Keratinocyte (primary cell): Measurements from ENCODE around the gene ACOXL. TPM values are rescaled to one million over a fixed set of nuclear protein-coding genes. Genes with fewer than 3 reads are reported as not detected.

ENCODE experiments used
- DNase-seq: peaks from one replicate; pipeline ENCODE4 v3.0.0-alpha.2; 2011; ENCODE audit warnings: low read depth, missing footprints, low spot score
- FAIRE-seq: peaks from 2 replicates; lab custom pipeline; 2011; peaks lifted over from hg19 to GRCh38; lab: Jason Lieb, UNC
- H2AFZ ChIP-seq: 2 replicates; pipeline ENCODE4 v1.6.0; 2012; ENCODE audit warnings: low read length, control low read depth, inconsistent platforms; ENCODE audit not compliant: control insufficient read depth
- H3K27ac ChIP-seq: 2 replicates; pipeline ENCODE4 v1.5.1; 2011; ENCODE audit warnings: low read length; ENCODE audit not compliant: control insufficient read depth, insufficient read depth
- H3K27me3 ChIP-seq: 3 replicates; pipeline ENCODE4 v1.6.0; 2011; ENCODE audit warnings: low read length; ENCODE audit not compliant: control insufficient read depth, insufficient read depth; ENCODE audit errors: extremely low read depth
- H3K36me3 ChIP-seq, 2 experiments: 2 replicates in 1 of 2; 3 replicates in 1 of 2; pipeline ENCODE4 v1.5.1; 2011; ENCODE audit warnings: low read length in 2 of 2, mild to moderate bottlenecking in 1 of 2; ENCODE audit not compliant: control insufficient read depth in 2 of 2, insufficient read depth in 2 of 2; ENCODE audit errors: extremely low read depth in 1 of 2
- H3K4me1 ChIP-seq: 3 replicates; pipeline ENCODE4 v1.5.1; 2011; ENCODE audit warnings: low read length; ENCODE audit not compliant: control insufficient read depth, insufficient read depth; ENCODE audit errors: extremely low read depth
- H3K4me2 ChIP-seq: 3 replicates; pipeline ENCODE4 v1.6.0; 2011; ENCODE audit warnings: low read depth, low read length; ENCODE audit not compliant: control insufficient read depth, insufficient read depth; ENCODE audit errors: extremely low read depth
- H3K4me3 ChIP-seq, 3 experiments: fragments of 200-600 bp in 1 of 3; sonication (generic) in 1 of 3; 2 replicates in 2 of 3; 3 replicates in 1 of 3; pipeline ENCODE4 v1.5.1; 2011 to 2016; ENCODE audit warnings: low read length in 3 of 3, mild to moderate bottlenecking in 3 of 3, control low read depth in 2 of 3, inconsistent platforms in 1 of 3, low read depth in 1 of 3, mixed read lengths in 1 of 3, mixed run types in 1 of 3, moderate library complexity in 1 of 3; ENCODE audit not compliant: control insufficient read depth in 2 of 3, insufficient read depth in 2 of 3; ENCODE audit errors: extremely low read depth in 1 of 3
- H3K79me2 ChIP-seq: 2 replicates; pipeline ENCODE4 v1.6.0; 2012; ENCODE audit warnings: low read length; ENCODE audit not compliant: control insufficient read depth, insufficient read depth
- H3K9ac ChIP-seq: 3 replicates; pipeline ENCODE4 v1.6.0; 2011; ENCODE audit warnings: low read length; ENCODE audit not compliant: control insufficient read depth, insufficient read depth; ENCODE audit errors: extremely low read depth
- H3K9me1 ChIP-seq: 3 replicates; pipeline ENCODE4 v1.6.0; 2011; ENCODE audit warnings: low read length; ENCODE audit not compliant: control insufficient read depth, insufficient read depth; ENCODE audit errors: extremely low read depth
- H3K9me3 ChIP-seq: 2 replicates; pipeline ENCODE4 v1.5.1; 2012; ENCODE audit warnings: low read depth, low read length; ENCODE audit not compliant: control insufficient read depth
- H4K20me1 ChIP-seq: 3 replicates; pipeline ENCODE4 v1.6.0; 2011; ENCODE audit warnings: low read length; ENCODE audit not compliant: control insufficient read depth, insufficient read depth; ENCODE audit errors: extremely low read depth
- CTCF ChIP-seq, 3 experiments: IDR thresholded peaks in 1 of 3; conservative IDR thresholded peaks in 1 of 3; optimal IDR thresholded peaks in 1 of 3; 2 replicates in 2 of 3; 3 replicates in 1 of 3; pipeline versions ENCODE3 to v1.5.1; 2011; ENCODE audit warnings: low read length in 3 of 3, mild to moderate bottlenecking in 3 of 3, moderate library complexity in 2 of 3, control low read depth in 1 of 3, inconsistent platforms in 1 of 3; ENCODE audit not compliant: insufficient read depth in 2 of 3; ENCODE audit errors: extremely low read depth in 1 of 3
- EZH2 ChIP-seq: IDR thresholded peaks from one replicate; pipeline ENCODE4 v1.6.1; 2012; ENCODE audit warnings: inconsistent platforms, mild to moderate bottlenecking, low read length, moderate library complexity
- dilution Hi-C: fragments of 300-500 bp; cut with MboI; formaldehyde crosslinking; loops from one replicate; pipeline ENCODE4 v1.7.0; 2020; ENCODE audit warnings: low sequenced_read_pairs; ENCODE audit not compliant: extremely low pct_ligation_motif_present
- polyA plus RNA-seq, 5 experiments: library from polyadenylated mRNA; depleted of rRNA in 3 of 5; stranded (reverse) in 3 of 5; stranded (forward) in 1 of 5; unstranded in 1 of 5; fragments of >200 nt; gene quantifications; 1 replicate in 1 of 5; 2 replicates in 3 of 5; 3 replicates in 1 of 5; pipeline versions ENCODE4 v1.2.1 to v1.2.3, GENCODE V29; 2011 to 2012; ENCODE audit warnings: missing spikeins in 2 of 5, low read depth in 1 of 5, low replicate concordance in 1 of 5

Gene ACOXL
- polyA plus RNA-seq, 1 donor (not counting 4 experiments of a cell fraction or from before 2014, with no cell fraction given), result 0.04 TPM

GRCh38 chr2:110896226-110896625 is 163.9 kb downstream of the ACOXL start:
- no peaks in the 10 kb centered on the region for H3K4me1 ChIP-seq
- H3K4me3 ChIP-seq, result no peak overlapping the region
- H4K20me1 ChIP-seq, result no peaks in the 10 kb centered on the region
- H3K27ac ChIP-seq, result no peak overlapping the region
- no peaks in the 10 kb centered on the region for H3K79me2 ChIP-seq
- H3K9ac ChIP-seq, result no peak overlapping the region
- H2AFZ ChIP-seq, result no peak overlapping the region
- FAIRE-seq (no peak), DNase-seq (no peak)
- H3K9me3 ChIP-seq, result no peaks in the 10 kb centered on the region
- H3K4me2 ChIP-seq, result no peak overlapping the region
- dilution Hi-C loops, result no loop called here
- H3K9me1 ChIP-seq, result no peaks in the 10 kb centered on the region
- H3K27me3 ChIP-seq, result peaks cover 17% of the 10 kb centered on the region
- TF ChIP-seq EZH2 (no peak), CTCF (optimal IDR thresholded peaks at IDR 0.05 in 1 of 3, IDR thresholded peaks at IDR 0.05 in 1 of 3, conservative IDR thresholded peaks at IDR 0.05 in 1 of 3; ENCODE audit: extremely low read depth in 1 of 3, insufficient read depth in 2 of 3, low read length in 3 of 3) (no peak)
- no peaks in the 10 kb centered on the region for H3K36me3 ChIP-seq

GRCh38 chr2:110897966-110898365 is 165.6 kb downstream of the ACOXL start:
- Histone ChIP-seq H3K27ac (no peak overlapping the region), H3K4me3 (no peak overlapping the region), H4K20me1 (no peaks in the 10 kb centered on the region), H3K36me3 (no peaks in the 10 kb centered on the region), H3K9ac (no peak overlapping the region), H2AFZ (no peak overlapping the region), H3K9me1 (no peaks in the 10 kb centered on the region), H3K4me1 (no peaks in the 10 kb centered on the region), H3K27me3 (peaks cover 10% of the 10 kb centered on the region), H3K4me2 (no peak overlapping the region), H3K79me2 (no peaks in the 10 kb centered on the region), H3K9me3 (no peaks in the 10 kb centered on the region)
- TF ChIP-seq EZH2 (no peak), CTCF (optimal IDR thresholded peaks at IDR 0.05 in 1 of 3, IDR thresholded peaks at IDR 0.05 in 1 of 3, conservative IDR thresholded peaks at IDR 0.05 in 1 of 3; ENCODE audit: extremely low read depth in 1 of 3, insufficient read depth in 2 of 3, low read length in 3 of 3) (no peak)
- no peak for DNase-seq
- dilution Hi-C loops, result no loop called here
- FAIRE-seq, result no peak
